Keratinocyte (primary cell): ENCODE data around the gene MBNL2.

Experiments
- CTCF ChIP-seq, 3 experiments: IDR thresholded peaks in 1 of 3; conservative IDR thresholded peaks in 1 of 3; optimal IDR thresholded peaks in 1 of 3; 2 replicates in 2 of 3; 3 replicates in 1 of 3; pipeline versions ENCODE3 to v1.5.1; 2011; ENCODE audit warnings: low read length in 3 of 3, mild to moderate bottlenecking in 3 of 3, moderate library complexity in 2 of 3, control low read depth in 1 of 3, inconsistent platforms in 1 of 3; ENCODE audit not compliant: insufficient read depth in 2 of 3; ENCODE audit errors: extremely low read depth in 1 of 3
- EZH2 ChIP-seq: IDR thresholded peaks from one replicate; pipeline ENCODE4 v1.6.1; 2012; ENCODE audit warnings: inconsistent platforms, mild to moderate bottlenecking, low read length, moderate library complexity

DNA sequence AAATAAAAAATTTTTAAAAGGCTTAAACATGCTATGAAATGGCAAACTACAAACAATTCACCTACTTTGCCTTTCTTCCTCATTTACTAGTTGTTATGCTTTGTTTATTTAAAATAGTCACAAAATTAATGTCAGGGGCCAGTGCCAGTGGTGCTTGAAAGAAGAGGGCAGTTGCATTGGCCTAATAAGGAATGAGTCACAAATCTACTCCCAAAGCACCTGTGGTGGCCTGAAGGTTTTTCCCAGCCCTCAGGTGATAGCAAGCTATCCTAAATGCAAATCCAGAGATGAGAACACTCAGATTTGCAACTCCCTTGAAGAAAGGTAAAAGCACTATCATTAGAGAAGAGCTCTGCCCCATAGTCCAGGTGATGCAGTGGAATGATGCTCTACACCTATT, 103.6 kb downstream of the MBNL2 start:
- TF ChIP-seq CTCF (optimal IDR thresholded peaks at IDR 0.05 in 1 of 3, IDR thresholded peaks at IDR 0.05 in 1 of 3, conservative IDR thresholded peaks at IDR 0.05 in 1 of 3; ENCODE audit: extremely low read depth in 1 of 3, insufficient read depth in 2 of 3, low read length in 3 of 3) = no peak
- no peak for TF ChIP-seq EZH2
